ENCODE data around the gene RXRA.

Gene RXRA

GRCh38 chr9:134314039-134314949 is 12.0 kb upstream of the RXRA start:
- DNase-seq = no peak

DNA sequence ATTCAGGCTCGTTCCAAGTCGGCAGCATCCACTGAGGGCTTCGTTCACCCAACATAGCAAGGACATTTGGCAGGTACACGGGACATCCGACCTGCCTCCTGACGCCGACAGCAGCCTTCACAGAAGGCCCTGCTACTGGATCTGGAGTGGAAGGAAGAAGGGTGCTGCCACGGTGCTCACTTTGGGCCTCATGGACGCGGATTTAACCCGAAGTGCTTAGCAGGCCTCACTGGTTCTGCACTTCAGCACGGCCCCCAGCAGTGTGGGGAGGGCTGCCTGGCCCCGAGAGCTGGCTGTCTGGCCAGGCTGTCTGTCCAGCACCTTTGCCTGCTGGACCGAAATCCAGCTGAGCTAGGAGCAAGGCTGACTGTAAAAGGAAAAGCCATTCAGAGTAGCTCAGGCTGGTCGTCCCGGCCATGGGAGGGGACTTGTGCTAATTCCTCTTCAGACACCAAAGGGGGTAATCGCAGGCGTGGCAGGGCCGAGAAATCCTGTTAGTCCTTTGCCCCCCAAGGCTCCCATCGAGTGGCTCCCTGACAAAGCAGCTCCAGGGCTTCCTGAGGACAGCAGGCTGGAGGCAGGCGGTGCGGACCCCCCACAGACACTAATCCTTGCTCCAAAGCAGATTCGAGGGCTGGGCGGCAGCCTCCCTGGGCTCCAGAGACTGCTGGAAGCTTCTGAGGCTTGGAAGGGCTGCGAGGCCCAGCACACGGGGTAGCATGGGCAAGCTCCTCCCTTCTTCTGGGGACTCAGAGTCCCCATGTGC is 11.1 kb upstream of the RXRA start:
- no peak for DNase-seq

DNA sequence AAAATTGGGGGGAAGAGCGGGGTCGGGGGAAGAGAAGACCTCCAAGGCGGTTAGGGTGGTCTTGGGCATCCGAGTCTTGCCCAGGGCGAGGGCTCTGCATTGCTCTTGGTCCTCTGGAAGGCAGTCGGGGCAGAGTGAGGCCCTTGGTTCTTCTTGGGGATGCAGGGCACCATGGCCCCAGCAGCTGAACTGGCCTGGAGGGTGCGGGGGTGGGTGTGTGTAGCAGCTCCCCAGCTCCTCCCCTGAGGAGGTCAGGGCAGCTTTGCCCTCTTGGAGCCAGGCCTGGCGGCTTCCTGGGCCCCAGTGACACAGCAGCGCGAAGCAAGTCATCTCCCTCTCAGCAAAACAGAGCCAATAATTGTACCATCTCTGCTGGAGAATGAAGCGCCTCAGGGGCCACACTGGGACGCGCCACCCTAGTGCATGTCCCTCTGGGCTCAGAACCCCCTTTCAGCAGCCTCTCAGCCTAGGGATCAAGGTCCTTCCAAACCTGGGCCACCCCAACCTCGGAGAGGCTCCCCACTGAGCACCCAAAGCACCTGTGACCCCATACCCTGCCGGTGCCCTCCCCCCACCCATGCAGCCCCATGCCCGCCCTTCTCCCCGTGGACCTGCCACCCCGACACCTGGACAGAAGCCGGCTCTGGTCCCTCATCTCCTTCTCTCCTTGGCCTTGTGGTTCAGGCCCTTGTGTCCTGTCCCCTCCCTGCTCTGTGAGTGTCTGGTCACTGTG is 10.4 kb upstream of the RXRA start:
- DNase-seq = no peak

- peak; percentile 26 for DNase-seq
Measured at GRCh38 chr9:134316449-134317160, 9.7 kb upstream of the RXRA start.

GRCh38 chr9:134317400-134317789 is 8.9 kb upstream of the RXRA start:
- DNase-seq = no peak

- DNase-seq = no peak
Measured at GRCh38 chr9:134317790-134318414, 8.4 kb upstream of the RXRA start.

DNA sequence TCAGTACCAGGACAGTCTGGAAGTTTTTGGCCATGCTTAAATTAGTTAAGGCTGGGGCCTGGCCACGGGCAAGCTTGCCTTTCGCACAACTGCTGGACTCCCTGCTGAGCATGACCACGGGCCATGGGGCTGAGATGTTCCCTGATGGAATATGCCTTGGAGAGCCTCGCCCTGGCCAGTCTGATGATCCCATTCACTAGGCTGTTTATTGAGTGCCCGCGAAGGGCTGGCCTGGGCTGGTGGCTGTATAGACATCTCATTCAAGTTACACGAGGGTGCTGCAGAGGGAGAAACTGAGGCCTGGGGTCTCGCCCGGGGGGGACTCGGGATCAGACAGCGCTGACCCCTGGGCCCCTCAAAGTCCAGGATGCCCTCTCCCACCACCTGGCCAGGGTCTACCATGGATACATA is 7.8 kb upstream of the RXRA start:
- no peak for DNase-seq

DNA sequence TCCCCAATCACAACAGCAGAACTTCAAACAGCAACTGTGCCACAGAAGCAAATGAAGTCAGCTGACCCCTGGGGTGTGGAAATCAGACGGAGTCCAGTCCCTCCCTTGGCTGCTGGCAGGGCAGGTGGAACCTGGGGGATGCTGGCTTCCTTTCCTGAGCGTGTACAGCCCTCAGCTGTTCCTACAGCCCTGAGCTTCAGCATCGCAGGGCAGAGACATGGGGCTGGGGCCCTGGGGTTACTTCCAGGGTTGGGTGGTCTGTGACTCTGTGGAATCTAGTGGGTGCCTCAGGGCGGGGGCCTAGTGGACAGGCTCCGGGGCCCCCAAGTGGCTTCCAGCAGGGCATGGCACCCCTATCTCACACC is 7.3 kb upstream of the RXRA start:
- DNase-seq = no peak

DNA sequence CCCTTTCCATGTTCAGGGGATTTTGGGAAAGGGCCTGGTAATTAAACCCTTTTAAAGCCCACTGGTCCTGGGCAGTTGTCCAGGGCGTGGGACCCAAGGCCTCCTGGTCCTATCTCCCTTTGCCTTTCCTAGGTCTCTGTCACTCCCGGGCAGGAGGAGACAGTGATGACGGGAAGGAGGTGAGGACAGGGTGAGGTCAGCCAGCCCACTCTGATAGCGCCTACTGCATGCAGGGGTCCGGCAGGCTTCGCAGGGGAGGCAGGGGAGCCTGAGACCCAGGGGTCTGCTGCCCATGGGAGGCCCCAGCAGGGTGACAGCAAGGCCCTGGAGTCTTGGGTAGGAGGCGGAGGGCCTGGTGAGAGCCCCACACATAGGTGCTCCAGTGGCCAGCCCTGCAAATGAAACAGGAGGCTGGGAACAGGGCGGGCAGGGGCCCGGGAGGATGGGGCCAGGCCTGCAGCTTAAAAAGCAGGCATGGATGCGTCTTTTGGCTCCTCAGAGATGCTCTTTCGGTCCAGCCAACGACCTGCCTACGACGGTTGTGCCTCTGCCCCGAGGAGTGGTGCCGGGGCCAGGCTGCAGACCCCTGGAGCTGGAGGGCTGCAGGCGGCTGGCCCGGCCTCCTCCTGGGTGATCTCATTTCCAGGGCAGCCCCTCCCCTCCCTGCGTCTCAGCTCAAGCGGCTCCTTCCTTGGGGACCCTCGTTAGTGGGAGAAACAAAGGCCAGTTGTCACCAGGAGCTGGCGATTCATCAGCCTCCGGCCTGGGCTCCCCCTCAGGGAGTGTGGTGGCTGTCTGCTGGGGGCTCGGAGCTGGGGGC is 6.7 kb upstream of the RXRA start:
- DNase-seq = no peak

GRCh38 chr9:134320126-134320867 is 6.0 kb upstream of the RXRA start:
- no peak for DNase-seq

- no peak for DNase-seq
Measured at GRCh38 chr9:134320868-134321471, 5.3 kb upstream of the RXRA start.

GRCh38 chr9:134321531-134321930 is 4.7 kb upstream of the RXRA start:
- DNase-seq = no peak

- DNase-seq = no peak
Measured at GRCh38 chr9:134321946-134322741, 4.1 kb upstream of the RXRA start.

DNA sequence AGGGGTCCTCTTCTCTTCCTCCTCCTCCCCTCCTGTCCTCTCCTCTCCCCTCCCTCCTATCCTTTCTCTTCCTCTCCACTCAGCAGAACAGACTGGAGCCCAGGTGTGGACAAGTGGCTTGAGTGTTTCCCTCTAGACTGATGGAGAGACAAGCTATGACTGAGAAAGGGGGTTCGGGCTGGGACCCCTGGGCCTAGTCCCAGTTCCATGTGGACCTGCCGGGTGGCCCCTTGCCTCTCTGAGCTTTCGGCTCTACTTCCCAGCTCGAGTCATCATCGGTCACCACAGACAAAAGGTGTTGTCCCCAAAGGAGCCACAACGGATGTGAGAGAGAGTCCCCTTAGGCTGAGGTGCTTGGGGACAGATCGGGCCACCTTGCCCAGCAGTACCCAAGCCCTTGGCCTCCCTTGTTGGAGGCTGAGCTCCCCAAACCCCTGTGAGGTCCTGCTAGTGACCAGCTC is 3.4 kb upstream of the RXRA start:
- no peak for DNase-seq

GRCh38 chr9:134323741-134324358 is 2.4 kb upstream of the RXRA start:
- peak; percentile 66 for DNase-seq

- no peak for DNase-seq
Measured at GRCh38 chr9:134324359-134325095, 1.7 kb upstream of the RXRA start.

DNA sequence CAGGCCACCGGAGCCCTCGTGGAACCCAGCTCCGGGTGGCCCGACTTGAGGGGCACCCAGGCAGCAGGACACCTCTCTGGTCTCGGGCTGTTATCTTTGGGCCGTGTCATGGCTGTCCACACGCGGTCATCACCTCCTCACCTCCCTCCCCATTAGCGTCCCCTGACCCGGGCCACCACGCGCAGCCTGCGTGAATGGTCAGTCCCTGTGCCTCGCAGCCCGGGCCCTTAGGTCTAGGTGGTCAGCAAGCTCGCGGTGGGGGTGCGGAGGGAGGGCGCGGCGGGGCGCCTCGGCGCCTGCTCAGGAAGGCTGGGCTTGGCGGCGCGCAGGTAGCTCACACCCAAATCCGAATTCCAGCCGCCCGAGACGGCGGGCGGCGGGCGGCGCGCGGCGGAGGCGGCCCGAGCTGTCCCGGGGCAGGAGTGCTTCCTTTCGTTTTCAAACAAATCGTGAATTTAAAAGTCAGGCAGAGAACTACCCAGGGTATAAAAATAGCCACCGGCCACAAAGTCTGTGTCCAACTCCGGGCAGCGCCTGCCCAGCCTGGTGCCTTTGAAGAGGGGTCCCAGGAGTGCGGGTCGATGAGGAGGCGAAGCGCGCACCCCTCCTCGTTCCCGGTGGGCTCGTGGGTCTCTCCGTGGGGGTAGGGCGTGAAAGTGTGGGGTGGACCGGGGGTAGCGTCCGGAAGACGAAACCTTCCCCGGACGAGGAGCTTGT is 1.0 kb upstream of the RXRA start:
- peak; percentile 56 for DNase-seq
